SU-DHL-6 (cell line): ENCODE results near the gene ZNF536.

Experiments
- H2AFZ ChIP-seq: fragments of 200-600 bp; sonication (generic); 2 replicates; pipeline ENCODE4 v1.6.1; 2014; ENCODE audit warnings: low read depth, mild to moderate bottlenecking, moderate library complexity, mixed read lengths, antibody characterized with exemption, low read length; ENCODE audit not compliant: severe bottlenecking
- H3F3A ChIP-seq: fragments of 200-600 bp; shearing (Covaris generic); 2 replicates; pipeline ENCODE4 v1.6.0; 2016; ENCODE audit warnings: antibody characterized with exemption, mild to moderate bottlenecking; ENCODE audit not compliant: insufficient read depth
- H3K27ac ChIP-seq: fragments of 200-600 bp; sonication (generic); 2 replicates; pipeline ENCODE4 v1.5.1; 2016; ENCODE audit warnings: low read depth, mild to moderate bottlenecking, low read length, moderate library complexity, mixed read lengths
- H3K27me3 ChIP-seq: fragments of 200-600 bp; sonication (generic), shearing (Covaris generic); 2 replicates; pipeline ENCODE4 v1.6.0; 2014; ENCODE audit warnings: mild to moderate bottlenecking, low read length
- H3K36me3 ChIP-seq: fragments of 200-600 bp; sonication (generic); 2 replicates; pipeline ENCODE4 v1.6.1; 2014; ENCODE audit warnings: mild to moderate bottlenecking, low read length, mixed read lengths
- H3K4me2 ChIP-seq: fragments of 300-600, 200-600 bp; shearing (Covaris generic), sonication (generic); 2 replicates; pipeline ENCODE4 v1.6.0; 2014; ENCODE audit warnings: low read length, low read depth, mild to moderate bottlenecking; ENCODE audit not compliant: poor library complexity, severe bottlenecking
- H3K4me3 ChIP-seq: fragments of 200-600 bp; sonication (generic); 2 replicates; pipeline ENCODE4 v1.5.1; 2014; ENCODE audit warnings: antibody characterized with exemption, low read length, mild to moderate bottlenecking, mixed read lengths; ENCODE audit not compliant: insufficient read depth, poor library complexity, severe bottlenecking
- H3K79me2 ChIP-seq: fragments of 200-600 bp; sonication (generic); 2 replicates; pipeline ENCODE4 v1.6.1; 2014; ENCODE audit warnings: mild to moderate bottlenecking, low read length, moderate library complexity; ENCODE audit not compliant: insufficient read depth
- H3K9ac ChIP-seq: fragments of 200-600 bp; sonication (generic); 2 replicates; pipeline ENCODE4 v1.7.0; 2014; ENCODE audit warnings: mild to moderate bottlenecking, low read length
- H3K9me2 ChIP-seq: fragments of 200-600 bp; sonication (generic); replicated peaks from 2 replicates; pipeline ENCODE4 v1.6.1; 2014; ENCODE audit warnings: low read length; ENCODE audit not compliant: insufficient read depth
- H3K9me3 ChIP-seq: fragments of 200-600 bp; sonication (generic); 2 replicates; pipeline ENCODE4 v1.6.1; 2014; ENCODE audit warnings: low read length, mixed read lengths; ENCODE audit not compliant: insufficient read depth
- H4K20me1 ChIP-seq: fragments of 200-600 bp; sonication (generic); 2 replicates; pipeline ENCODE4 v1.6.1; 2014; ENCODE audit warnings: low read depth, mild to moderate bottlenecking, antibody characterized with exemption, low read length, moderate library complexity, mixed read lengths
- EZH2phosphoT487 ChIP-seq: fragments of 200-600 bp; sonication (generic), shearing (Covaris generic); conservative IDR thresholded peaks from 2 replicates; pipeline ENCODE4 v1.6.1; 2018; ENCODE audit warnings: mild to moderate bottlenecking, antibody characterized with exemption, low read length, moderate library complexity, mixed read lengths
- TF ChIP-seq, protein P1 (sequence below): fragments of 200-600 bp; sonication (generic); IDR thresholded peaks from one replicate; pipeline ENCODE4 v1.5.1; 2017; ENCODE audit warnings: antibody characterized with exemption, mild to moderate bottlenecking, low read length, moderate library complexity; ENCODE audit not compliant: insufficient read depth, poor library complexity, severe bottlenecking

Gene ZNF536

DNA sequence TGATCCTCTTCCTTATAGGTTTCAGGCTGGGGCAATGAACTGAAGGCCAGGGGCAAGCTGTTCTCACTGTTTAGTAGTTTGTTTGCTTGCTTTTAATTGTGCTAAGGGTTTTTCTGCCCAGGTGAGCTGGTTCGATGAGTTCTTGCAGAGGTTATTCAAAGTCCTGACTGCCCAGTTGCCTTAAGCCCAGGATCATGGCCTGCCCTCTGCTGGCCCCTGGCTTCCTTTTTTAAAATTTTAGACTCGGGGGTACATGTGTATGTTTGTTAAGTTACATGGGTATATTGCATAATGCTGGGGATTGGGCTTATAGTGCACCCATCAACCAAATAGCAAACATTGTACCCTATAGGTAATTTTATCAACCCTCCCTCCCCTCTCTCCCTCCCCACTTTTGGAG, 65.7 kb downstream of the ZNF536 start:
- Histone ChIP-seq H3K9ac (no peak overlapping the region), H4K20me1 (no peaks in the 10 kb centered on the region), H3K9me3 (no peaks in the 10 kb centered on the region)

DNA sequence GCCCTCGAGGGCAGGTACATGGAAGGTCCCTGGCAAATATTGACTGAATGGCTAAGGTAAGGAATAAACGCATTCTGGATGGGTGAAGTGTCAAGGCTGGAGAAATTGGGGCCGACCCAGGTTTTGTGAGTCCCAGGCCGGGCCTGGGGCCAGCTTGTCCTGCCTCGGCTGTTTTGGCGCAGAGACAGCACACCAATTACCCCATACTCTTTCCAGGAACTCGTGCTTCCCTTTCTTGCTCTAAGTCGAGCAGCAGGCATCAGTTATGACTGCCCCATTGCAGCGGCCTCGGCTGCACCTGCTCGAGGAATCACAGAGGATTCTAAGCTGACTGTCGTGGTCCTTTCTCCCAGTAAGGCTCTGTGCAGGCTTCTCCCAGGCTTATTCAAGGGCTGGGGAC, 67.1 kb downstream of the ZNF536 start:
- H3K4me3 ChIP-seq, result no peak overlapping the region
- TF ChIP-seq, protein P1, sequence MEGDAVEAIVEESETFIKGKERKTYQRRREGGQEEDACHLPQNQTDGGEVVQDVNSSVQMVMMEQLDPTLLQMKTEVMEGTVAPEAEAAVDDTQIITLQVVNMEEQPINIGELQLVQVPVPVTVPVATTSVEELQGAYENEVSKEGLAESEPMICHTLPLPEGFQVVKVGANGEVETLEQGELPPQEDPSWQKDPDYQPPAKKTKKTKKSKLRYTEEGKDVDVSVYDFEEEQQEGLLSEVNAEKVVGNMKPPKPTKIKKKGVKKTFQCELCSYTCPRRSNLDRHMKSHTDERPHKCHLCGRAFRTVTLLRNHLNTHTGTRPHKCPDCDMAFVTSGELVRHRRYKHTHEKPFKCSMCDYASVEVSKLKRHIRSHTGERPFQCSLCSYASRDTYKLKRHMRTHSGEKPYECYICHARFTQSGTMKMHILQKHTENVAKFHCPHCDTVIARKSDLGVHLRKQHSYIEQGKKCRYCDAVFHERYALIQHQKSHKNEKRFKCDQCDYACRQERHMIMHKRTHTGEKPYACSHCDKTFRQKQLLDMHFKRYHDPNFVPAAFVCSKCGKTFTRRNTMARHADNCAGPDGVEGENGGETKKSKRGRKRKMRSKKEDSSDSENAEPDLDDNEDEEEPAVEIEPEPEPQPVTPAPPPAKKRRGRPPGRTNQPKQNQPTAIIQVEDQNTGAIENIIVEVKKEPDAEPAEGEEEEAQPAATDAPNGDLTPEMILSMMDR, result no peak
- TF ChIP-seq EZH2phosphoT487, result no peak
- H3K9ac ChIP-seq, result no peak overlapping the region
- no peak overlapping the region for H3K4me2 ChIP-seq
- no peaks in the 10 kb centered on the region for H3K9me2 ChIP-seq
- no peaks in the 10 kb centered on the region for H3K79me2 ChIP-seq
- no peaks in the 10 kb centered on the region for H4K20me1 ChIP-seq
- no peaks in the 10 kb centered on the region for H3K9me3 ChIP-seq
- no peaks in the 10 kb centered on the region for H3K36me3 ChIP-seq
- H3K27me3 ChIP-seq, result no peaks in the 10 kb centered on the region
- no peak overlapping the region for H3K27ac ChIP-seq
- no peaks in the 10 kb centered on the region for H3F3A ChIP-seq
- no peak overlapping the region for H2AFZ ChIP-seq

More for the DNA sequence above, 65.7 kb downstream of the ZNF536 start:
- H3K4me2 ChIP-seq, result no peak overlapping the region
- no peak for TF ChIP-seq EZH2phosphoT487
- TF ChIP-seq, protein P1, result no peak
- H3K36me3 ChIP-seq, result no peaks in the 10 kb centered on the region
- no peaks in the 10 kb centered on the region for H3K9me2 ChIP-seq
- no peak overlapping the region for H2AFZ ChIP-seq
- no peaks in the 10 kb centered on the region for H3F3A ChIP-seq
- no peak overlapping the region for H3K27ac ChIP-seq
- no peak overlapping the region for H3K4me3 ChIP-seq
- H3K79me2 ChIP-seq, result no peaks in the 10 kb centered on the region
- H3K27me3 ChIP-seq, result no peaks in the 10 kb centered on the region

DNA sequence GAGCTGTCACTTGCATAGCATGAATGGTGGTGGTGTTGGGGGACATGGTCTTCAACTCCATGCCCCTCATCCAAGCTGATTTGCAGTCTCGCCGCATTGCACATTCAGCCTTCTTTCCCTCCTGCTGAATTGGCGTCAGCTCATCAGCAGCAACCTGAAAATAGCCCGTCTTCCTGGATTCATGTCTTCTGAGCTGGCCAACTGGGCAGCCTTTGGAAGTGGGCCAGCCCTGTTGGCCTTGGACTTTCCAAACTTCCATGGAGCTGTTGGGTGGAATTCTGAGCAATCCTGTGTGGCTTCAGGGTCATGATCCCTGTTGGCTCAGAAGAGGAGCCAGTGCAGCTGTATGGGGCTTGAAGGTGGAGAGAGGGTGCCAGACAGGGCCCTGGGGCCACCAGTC, 68.8 kb downstream of the ZNF536 start:
- Histone ChIP-seq H3K4me3 (no peak overlapping the region), H3K36me3 (no peaks in the 10 kb centered on the region), H3K9me2 (no peaks in the 10 kb centered on the region), H3K4me2 (no peak overlapping the region), H3K9me3 (no peaks in the 10 kb centered on the region), H3K27ac (no peak overlapping the region), H3F3A (no peaks in the 10 kb centered on the region), H3K27me3 (no peaks in the 10 kb centered on the region), H2AFZ (no peak overlapping the region), H4K20me1 (no peaks in the 10 kb centered on the region), H3K79me2 (no peaks in the 10 kb centered on the region), H3K9ac (no peak overlapping the region)
- TF ChIP-seq, protein P1, result no peak
- no peak for TF ChIP-seq EZH2phosphoT487

DNA sequence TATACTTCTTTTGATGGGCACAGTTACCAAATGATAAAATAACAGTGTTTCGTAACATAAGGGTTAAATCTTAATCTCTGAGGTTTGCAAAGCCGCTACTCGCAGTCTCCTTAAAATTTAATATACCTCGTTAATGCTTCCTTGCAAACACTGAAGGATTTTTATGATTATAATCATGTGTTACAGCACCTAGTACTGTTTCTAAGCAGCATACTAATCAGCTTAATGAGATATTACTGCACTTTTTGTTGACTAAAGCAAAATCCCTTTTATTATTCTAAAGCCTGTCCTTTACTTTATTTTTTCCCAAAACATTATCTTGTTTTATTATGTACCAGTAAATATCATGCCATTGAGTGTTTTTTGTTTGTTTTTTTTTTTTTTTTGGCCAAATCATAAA, 70.5 kb downstream of the ZNF536 start:
- no peak overlapping the region for H3K4me3 ChIP-seq
- TF ChIP-seq, protein P1, result no peak
- no peak for TF ChIP-seq EZH2phosphoT487
- no peaks in the 10 kb centered on the region for H3K9me3 ChIP-seq

More for the DNA sequence above, 70.5 kb downstream of the ZNF536 start:
- Histone ChIP-seq H3K4me2 (no peak overlapping the region), H3K9ac (no peak overlapping the region), H3F3A (no peaks in the 10 kb centered on the region), H4K20me1 (no peaks in the 10 kb centered on the region), H3K27me3 (no peaks in the 10 kb centered on the region), H3K9me2 (no peaks in the 10 kb centered on the region), H3K27ac (no peak overlapping the region), H3K36me3 (no peaks in the 10 kb centered on the region), H3K79me2 (no peaks in the 10 kb centered on the region), H2AFZ (no peak overlapping the region)
